GM21390 (cell line): ENCODE results near the gene IBTK.
"Not testable (repeated sequence)": the region's sequence is repeated elsewhere in the genome, so short reads cannot be mapped to it uniquely, and the experiment has no call there.

Experiments
- ATAC-seq: cut with Tn5 transposase; IDR thresholded peaks from one replicate; pipeline ENCODE4 v1.9.1; 2021; ENCODE audit not compliant: unreplicated experiment

Gene IBTK

DNA sequence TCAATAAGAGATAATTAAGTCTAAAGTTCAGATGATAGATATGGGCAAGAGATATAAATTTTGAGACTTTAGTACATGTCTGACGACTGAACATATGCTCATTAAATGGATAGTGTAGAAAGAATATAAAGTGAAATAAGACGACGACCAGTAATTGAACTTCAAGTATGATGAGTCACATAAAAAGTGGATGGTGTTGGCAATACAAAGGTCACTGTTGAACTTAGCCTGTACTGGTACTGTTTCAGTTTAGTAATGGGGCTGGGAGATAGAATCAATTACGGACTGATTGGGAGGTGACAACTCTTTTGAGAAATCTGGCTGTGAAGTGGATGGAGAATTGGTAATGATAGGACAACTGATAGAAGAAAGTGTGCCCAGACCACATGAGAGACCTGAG lies 68.1 kb downstream of the IBTK start:
- ATAC-seq: no peak

- ATAC-seq: no peak
Measured at GRCh38 chr6:82178759-82179112, 68.8 kb downstream of the IBTK start.

DNA sequence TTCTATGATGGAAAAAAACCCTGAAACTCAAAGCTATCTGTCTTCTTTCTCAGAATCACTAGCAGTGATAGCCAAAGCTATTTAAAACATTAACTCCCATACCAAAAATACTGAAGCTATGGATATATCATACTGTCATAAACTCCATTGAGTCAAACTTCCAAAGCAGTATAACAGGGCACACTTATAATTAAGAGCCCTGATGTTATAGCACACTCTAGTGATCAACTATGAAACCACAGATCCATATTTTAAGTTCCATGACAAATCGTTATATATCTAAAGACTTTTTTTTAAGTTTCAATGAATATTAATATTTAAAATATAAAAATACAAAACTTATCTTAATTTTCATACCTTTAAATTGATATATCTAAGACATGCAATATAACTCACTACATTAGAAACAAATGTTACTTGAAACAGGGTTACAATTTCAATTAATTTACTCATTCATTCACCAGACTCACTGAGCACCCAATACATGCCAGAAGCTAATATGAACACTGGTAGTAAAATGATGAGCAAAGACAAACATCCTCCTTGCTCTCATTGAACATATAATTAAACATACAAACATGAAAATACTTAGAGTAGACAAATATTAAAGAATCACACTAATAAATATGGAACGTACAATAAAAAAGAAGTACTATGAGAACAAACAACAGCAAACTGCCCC lies 69.3 kb downstream of the IBTK start:
- ATAC-seq: peak; percentile 50

- no peak for ATAC-seq
Measured at GRCh38 chr6:82176616-82177015, 70.9 kb downstream of the IBTK start.

DNA sequence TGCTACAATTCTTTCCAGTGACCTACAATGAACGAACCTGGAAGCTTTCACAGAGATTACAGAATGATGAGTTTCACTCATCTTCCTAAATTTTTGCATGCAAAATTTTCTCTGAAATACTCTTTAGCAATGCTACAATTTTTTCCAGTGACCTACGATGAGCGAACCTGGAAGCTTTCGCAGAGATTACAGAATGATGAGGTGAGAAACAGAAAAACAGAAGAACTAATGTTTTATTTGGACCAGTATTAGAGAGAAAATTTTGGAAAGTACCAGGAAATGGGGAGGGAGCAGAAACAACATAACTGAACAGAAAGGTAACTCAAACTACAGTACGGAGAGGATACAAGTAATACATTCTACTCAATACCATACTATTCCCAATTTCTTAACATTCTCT lies 75.0 kb downstream of the IBTK start:
- no peak for ATAC-seq

DNA sequence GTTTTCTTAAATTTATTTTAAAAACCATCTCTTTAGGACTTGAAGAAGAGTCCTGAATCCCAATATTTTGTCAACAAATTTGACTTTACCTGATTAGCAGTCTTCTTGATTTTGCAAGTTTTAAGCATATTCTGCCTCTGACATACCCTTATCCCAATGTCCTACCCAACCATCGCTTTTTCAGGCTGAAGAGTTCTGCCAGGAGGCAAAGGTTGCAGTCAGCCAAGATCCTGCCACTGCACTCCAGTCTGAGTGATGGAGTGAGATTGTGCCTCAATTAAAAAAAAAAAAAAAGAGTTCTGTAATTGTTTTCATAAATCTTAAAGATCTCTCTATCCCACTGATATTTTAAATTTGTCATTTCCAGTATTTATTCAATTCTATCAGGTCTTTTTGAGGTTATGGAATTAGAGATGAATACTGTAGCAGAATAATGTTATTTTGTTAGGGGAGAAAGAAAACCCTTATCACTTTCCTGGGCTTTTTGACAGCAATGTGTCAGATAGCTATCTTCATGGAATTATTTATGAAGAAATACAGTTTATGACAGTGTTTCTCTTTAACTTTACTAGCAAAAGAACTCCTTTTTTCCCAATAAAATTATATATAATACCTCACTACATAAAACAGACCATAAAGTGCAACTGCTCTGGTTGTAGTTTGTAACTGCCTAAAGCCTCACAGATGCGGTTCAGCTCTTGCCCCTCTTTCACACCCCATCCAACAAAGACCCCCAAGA lies 78.2 kb downstream of the IBTK start:
- no peak for ATAC-seq

DNA sequence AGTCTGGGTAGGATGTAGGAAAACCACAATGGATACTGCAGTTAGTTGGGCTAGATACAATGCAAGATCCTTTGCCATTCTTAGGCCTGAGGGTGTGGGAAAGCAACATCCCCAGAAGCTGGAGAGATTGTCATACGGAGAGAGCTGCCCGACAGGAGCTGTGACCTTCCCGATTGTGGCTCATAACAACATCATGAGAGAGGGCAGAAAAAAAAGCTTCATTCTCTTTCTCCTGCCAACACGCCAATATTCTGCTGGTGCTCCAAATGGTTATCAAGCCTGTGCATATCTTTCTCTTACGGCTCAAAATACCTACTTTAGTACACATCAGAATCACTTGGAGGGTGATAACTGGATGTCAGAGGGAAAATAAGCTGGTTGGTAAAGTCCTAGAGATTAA lies 81.1 kb downstream of the IBTK start:
- no peak for ATAC-seq

DNA sequence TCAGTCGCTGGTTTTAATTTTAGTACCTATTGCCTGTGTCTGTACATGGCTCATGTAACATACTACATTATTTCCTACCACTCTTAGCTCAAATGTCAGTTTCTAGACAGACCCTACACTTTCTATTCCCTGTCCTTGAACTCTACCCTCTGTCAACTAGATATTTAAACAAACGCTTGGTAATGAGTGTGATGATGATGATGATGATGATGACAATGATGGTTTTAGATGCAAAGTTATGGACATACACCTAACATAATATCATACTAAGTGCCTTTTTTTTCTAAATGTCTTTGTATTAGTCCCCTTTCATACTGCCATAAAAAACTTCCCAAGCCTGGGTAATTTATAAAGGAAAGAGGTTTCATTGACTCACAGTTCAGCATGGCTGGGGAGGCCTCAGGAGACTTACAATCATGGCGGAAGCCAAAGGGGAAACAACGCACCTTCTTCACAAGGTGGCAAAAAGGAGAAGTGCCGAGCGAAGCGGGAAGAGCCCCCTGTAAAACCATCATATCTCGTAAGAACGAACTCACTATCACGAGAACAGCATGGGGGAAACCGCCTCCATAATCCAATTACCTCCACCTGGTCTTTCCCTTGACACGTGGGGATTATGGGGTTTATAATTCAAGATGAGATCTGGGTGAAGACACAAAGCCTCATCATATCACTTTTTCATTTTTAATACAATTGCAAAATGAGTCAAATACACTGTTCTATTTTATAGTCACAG lies 87.1 kb downstream of the IBTK start:
- ATAC-seq: no peak

DNA sequence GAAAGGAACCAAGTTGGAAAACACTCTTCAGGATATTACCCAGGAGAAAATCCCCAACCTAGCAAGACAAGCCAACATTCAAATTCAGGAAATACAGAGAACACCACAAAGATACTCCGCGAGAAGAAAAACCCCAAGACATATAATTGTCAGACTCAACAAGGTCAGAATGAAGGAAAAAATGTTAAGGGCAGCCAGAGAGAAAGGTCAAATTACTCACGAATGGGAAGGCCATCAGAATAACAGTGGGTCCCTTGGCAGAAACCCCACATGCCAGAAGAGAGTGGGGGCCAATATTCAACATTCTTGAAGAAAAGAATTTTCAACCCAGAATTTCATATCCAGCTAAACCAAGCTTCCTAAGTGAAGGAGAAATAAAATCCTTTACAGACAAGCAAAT lies 94.8 kb downstream of the IBTK start:
- ATAC-seq: not testable (repeated sequence)

DNA sequence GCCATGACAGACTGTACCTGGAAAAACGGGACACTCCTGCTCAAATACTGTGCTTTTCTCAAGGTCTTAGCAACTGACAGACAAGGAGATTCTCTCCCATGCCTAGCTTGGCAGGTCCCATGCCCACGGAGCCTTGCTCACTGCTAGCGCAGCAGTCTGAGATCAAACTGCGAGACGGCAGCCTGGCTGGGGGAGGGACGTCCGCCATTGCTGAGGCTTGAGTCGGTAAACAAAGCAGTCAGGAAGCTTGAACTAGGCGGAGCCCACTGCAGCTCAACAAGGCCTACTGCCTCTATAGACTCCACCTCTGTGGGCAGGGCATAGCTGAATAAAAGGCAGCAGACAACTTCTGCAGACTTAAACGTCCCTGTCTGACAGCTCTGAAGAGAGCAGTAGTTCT lies 96.4 kb downstream of the IBTK start:
- ATAC-seq: not testable (repeated sequence)

DNA sequence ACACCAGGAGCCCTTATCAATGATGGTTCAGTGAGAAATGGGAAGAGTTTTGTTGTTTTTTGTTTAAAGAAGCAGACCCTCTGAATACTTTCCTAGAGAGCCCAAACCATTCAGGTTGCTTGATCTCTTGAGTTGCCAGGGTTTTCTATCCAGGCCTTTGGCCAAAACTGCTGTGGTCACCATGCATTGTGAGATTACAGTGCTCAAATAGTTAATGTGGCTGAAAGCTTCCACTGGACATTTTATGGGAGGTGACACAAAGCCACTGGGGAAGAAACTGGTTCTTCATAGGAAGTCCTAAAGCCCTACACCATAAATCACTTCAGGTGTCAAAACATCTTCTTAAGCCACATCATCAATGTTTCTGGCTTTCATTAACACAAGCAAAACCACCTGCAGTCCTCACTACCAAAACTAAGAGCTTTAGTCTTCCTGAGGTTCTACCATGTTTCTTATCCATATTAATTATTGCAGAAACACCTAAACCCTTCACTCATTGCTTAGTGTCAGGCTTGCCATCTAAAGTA lies 101.6 kb downstream of the IBTK start:
- ATAC-seq: no peak

- no peak for ATAC-seq
Measured at GRCh38 chr6:82144852-82145340, 102.6 kb downstream of the IBTK start.

GRCh38 chr6:82144007-82144851 lies 103.3 kb downstream of the IBTK start:
- ATAC-seq: peak; percentile 90

DNA sequence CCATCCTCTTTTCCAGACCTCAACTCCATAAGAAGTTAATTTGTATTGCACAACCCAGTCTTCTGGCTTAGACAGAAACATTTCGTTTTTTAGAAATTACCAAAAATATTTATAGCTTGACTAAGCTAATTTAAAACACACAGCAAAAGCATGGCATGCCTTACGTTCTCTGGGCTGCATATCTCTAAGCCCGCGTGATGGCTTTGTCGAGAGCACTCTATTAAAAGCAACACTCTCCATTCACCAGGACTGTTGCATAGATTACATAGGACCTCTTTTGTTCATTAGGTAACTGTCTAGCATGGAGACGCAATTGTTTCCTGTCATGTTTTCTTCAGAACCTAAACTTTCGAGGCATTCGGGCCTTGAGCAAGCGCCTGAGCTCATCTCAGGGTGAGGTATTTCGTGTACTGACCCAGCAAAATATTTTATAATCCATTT lies 104.5 kb downstream of the IBTK start:
- no peak for ATAC-seq

GRCh38 chr6:82142524-82142923 lies 105.0 kb downstream of the IBTK start:
- ATAC-seq: no peak

DNA sequence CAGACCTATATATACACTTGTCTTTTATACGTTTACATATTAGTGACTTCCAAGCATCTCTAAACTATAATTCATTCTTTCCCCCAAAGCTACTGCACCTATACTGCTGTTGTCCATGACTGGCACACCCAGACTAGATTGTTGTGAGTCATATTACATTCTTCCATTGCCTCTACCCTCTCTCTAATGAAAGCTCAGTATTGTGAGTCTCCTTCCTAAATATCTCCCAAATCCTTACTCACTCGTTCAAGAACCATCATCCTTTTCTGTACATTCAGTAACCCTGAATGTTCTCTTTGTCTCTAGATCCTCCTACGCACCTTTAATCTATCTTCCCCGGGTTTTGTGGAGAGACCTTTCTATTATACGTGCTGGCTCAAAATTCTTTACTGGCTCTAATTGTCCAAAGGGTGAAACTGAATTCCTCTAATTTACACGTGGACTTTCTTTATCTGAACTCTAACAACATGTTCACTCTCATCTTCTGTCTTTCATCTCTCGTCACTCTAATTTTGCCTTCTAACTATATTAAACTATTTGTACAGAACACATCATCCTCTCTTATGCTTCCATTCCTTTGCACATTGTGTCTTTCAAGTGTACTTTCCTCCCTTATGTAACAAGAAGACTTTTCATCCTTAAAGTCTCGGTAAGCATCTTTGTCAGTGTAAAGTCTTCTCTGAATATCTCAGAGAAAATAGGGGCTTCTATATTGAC lies 109.3 kb downstream of the IBTK start:
- ATAC-seq: no peak

GRCh38 chr6:82131441-82131840 lies 116.1 kb downstream of the IBTK start:
- ATAC-seq: no peak

GRCh38 chr6:82129797-82130196 lies 117.7 kb downstream of the IBTK start:
- no peak for ATAC-seq

DNA sequence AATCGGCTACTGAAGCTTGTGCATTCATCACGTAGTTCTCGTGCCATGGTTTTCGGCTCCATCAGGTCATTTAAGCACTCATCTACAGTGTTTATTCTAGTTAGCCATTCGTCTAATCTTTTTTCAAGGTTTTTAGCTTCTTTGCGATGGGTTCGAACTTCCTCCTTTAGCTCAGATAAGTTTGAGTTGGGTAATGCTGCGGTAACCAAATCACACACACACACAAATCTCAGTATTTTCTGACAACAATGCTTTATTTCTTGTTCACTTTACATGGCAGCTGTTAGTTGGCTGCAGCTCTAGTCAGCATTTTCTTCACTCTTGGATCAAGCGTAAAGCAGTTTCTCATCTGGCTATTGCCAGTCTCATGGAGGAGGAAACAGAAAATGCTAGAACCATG lies 118.6 kb downstream of the IBTK start:
- not testable (repeated sequence) for ATAC-seq

- no peak for ATAC-seq
Measured at GRCh38 chr6:82123632-82124031, 123.9 kb downstream of the IBTK start.
